AML-193 (cell line): Measurements from ENCODE around the gene ANKRD11.
"Not testable (repeated sequence)": the region's sequence is repeated elsewhere in the genome, so short reads cannot be mapped to it uniquely, and the experiment has no call there.

Experiments
- DNase-seq, 2 experiments: peaks; one replicate each; lab custom pipeline; 2025; lab: John Stamatoyannopoulos, UW

Gene ANKRD11

DNA sequence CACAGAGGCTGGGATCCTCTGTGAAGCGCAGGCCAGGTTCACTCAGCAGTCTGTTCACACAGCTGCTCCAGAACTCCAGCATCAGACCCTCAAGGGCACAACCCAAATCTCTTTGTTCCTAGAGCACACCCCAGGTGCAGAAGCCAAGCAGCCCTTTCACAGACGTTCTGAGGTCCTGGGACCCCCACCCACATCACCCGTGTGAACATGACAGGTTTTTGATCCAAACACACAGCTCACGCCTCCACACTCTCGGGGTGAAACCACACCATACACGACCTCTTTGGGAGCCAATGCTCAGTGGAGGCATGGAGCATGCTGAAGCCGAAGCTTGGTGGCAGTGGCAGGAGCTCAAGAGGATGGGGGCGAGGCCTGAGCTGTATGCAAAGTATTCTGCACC lies 175.5 kb downstream of the ANKRD11 start:
- no peak for DNase-seq

DNA sequence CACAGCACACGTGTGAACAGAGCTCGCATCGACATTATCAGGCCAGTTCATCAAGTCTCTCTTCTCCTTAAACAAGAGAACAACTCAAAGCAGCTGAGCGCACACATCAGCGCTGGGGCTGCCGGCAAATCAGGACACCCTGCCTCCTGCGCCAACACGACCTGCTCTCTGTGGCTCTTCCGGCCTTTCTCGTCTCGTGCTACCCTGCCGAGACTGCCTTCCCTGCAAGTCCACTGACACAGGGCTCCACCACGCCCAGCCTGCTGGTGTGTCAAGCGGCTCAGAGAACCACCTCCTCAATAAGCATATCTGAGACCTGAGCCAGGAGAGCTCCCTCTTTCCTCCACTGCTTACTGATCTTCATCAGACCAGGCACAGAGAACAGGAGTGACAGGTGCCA lies 176.0 kb downstream of the ANKRD11 start:
- DNase-seq = no peak

DNA sequence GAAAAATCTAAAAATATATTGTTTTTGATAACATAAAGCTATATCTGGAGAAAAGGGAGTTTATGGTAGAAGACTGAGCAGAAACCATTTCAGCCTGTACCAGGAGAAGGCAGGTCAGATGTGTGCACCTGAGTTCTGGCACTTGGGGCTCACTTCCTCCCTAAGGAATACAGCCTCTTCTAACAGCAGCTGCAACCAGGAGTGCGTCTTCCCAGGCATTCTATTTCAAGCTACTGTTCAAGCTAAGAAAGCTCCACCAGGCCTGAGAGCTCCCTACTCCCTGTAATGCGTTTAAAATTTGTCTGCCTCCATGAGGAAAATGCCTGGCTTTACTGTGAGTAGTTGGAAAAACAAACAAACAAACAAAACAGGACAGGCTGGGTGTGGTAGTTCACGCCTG lies 176.8 kb downstream of the ANKRD11 start:
- no peak for DNase-seq

DNA sequence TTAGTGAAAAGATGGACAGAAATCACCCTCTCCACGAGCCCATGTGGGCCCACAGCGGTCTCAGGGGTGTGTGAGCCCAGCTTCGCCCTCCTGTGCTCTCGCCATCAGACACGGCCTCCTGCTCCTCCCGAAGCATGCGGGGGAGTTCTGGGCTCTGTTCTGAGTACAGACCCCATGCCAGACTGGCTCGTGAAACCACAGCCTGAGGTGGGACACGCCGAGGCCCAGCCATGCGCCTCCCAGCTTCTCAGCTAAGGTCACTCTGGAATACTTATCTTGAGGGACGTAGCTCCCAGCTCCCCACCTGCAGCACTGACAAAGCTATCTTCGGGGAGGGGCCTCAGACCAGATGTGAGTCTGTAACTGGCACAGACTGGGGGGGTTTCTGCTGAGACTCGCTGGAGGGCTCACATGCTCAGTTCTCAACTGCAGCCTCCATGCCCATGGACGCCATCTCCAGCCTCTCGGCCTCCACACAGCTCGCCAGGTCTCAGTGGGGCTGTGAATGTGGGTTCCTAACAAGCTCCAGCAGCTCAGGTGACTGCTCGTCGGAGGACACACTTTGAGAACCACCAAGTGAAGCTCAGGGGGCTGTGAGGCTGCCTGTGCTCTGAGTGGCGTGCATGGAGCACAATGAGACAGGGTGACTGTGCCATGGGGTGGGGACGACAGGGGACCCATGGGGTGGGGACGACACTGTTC lies 177.6 kb downstream of the ANKRD11 start:
- no peak for DNase-seq

DNA sequence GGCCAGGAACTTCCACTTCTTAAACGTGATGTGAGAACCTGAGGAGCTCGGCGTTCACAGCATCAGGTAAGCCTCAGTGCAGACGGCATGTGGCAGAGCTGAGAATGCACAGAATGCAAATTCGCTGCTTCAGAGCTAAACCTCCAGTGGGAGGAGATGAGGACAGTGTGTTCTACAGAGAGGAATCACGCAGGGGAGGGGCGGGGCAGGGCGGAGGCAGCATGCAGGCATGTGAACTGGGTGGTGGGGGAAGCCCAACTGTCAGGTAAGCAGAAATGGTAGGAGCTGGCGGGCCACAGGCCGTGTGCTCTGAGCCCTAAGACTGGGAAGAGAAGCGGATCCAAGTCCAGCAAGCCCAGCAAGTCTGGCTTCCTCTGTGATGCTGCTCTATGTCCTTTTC lies 178.2 kb downstream of the ANKRD11 start:
- no peak for DNase-seq

DNA sequence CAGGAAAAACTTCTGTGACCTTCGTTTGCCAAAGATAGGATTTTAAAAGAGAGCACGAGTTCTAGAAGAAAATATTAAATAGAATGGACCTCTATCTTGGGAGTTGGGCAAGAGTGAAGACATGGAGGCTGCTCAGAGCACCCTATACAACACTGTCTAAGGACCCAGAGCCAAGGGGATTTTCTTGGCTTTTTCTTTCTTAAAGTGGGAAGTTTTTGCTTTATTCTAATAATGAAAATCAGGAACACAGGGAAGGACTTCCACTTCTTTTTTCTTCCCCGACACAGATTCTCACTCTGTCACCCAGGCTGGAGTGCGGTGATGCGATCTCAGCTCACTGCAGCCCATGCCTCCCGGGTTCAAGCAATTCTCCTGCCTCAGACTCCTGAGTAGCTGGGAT lies 178.7 kb downstream of the ANKRD11 start:
- no peak for DNase-seq

DNA sequence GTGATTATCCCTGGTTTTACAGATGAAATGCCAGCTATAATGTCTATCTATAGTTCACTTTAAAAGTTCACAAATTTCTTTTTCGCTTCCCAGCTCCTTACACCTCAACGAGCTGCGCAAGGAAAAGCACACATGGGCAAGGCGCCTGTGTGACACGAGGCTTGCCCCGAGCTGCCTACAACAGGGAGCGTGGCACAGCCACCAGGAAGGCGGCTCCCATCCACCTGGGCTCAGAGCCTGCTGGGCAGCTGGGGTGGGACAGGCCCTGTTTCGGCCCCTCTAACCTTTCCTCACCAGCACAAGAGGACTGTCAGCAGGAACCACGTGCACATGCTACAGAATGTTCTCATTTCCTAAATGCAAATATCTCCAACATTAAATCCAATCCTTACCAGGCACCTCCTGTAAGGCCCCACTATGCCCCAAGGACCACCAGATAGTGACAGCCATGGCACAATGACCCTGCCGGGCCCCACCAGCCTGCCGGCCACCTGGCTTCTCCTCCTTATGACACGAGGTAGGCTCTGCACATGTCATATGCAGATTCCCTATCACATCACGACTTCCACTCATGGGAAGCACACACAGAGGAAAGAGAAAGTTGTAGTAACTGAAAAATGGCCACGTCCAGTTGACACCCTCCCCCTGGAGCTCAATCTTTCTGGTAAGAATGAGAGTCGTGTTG lies 180.8 kb downstream of the ANKRD11 start:
- no peak for DNase-seq

DNA sequence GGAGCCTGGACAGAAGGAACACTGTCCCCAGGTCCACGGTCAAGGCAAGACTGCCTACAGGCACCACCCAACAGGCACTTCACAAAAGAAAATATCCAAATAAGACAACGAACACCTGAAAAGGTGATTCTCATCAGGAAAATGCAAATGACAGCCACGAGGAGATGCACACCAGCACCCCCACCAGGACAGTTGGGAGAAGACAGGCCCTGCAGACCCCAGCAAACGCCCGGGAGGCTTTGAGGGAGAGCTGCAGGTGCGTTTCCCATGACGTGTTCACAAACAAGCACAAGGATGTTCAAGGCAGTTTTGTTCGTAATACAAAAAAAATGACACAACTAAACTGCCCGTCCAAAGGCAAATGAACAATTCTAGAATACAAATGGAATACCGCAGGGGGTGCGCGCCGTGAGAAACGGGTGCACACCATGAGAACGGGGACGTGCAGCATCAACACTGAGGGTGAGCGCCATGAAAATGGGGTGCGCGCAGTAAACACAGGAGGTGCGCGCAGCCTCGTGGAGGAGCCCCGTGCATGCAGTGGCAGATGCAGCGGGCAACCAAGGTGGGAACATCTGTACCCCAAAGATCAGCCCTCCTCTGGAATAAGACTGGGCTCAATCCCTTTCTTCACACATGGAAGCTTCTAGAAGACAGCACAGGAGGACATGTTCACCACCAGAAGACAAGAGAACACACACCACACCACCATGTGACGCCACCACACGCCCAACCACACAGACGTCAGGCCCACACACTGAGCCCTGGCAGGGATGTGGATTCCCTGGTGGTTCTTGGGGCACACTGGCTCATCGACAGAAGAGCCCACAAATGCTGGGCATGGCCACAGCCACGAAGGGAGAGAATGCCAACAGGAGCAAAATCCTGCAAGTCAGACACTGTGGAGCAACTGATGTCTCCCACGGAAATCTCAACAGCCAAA lies 181.7 kb downstream of the ANKRD11 start:
- no peak for DNase-seq

DNA sequence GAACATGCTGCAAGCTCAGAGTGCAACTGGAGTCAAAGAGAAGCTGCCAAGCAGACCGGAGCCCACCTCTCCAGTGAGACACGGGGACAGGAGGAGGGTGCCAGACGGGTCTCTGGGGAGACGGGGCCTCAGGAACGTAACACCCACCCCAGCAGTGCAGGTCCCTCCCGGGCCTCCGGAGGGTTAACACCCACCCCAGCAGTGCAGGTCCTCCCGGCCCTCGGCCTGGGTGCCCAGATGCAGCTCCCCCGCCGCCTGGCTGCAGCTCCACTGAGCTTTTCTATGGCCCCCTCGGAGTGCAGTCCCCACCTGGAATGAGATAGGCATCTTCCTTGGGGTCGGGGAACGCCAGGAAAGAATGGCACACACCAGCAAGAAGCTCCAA lies 182.9 kb downstream of the ANKRD11 start:
- DNase-seq = no peak

DNA sequence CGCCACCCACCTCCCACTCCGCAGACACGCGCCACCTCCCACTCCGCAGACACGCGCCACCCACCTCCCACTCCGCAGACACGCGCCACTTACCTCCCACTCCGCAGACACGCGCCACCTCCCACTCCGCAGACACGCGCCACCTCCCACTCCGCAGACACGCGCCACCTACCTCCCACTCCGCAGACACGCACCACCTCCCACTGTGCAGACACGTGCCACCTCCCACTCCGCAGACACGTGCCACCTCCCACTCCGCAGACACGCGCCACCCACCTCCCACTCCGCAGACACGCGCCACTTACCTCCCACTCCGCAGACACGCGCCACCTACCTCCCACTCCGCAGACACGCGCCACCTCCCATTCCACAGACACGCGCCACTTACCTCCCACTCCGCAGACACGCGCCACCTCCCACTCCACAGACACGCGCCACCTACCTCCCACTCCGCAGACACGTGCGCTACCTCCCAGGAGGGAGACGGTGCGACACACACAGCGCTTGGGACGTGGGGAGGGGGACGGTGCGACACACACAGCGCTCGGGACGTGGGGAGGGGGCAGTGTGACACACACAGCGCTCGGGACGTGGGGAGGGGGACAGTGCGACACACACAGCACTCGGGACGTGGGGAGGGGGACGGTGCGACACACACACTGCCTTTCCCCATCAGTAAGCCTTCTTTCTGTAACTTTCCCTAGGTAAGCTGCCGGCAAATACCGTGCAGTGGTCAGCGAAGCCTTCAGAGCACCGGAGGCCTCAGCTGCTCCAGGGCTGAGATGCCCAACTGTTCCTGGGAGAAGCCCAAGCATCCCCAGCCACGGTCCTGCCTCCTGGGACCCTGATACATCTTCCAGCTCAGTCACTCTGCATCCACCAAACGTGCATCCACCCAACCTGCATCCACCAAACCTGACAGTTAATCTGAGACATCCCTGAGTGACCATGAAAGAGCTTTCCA lies 183.6 kb downstream of the ANKRD11 start:
- DNase-seq = not testable (repeated sequence)

DNA sequence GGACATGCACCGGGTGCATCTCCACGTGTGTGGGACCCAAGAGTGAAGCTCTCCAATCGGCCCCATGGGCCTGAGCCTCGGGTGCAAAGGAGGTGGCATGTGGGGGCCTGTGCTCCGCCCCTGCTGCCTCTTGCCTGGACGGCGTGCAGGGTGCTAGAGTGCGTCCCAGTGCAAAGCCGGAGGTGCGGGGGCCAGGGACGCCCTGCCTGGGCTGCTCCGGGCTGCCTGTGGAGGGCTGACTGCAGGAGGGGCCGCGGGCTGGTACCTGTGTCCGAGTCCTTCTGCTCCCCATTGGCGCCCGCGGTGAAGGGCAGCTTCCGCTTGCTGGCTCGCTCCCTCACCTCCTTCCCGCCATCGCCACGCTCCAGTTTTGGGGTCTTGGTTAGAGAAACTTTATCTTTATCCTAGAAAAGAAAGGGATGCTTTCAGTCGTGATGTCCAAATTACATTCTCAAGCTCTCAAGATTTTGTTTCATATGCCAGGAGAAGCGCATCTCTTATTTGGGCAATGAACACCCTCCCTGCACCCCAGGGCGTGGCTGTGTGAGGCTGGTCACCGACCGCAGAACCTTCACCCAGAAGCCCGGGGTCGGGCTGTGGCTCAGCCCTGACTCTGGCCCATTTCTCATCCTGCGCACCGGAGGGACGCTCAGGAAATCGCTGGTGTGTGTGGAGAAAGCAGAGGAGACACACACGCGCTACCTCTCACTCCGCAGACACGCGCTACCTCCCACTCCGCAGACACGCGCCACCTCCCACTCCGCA lies 185.2 kb downstream of the ANKRD11 start:
- no peak for DNase-seq

DNA sequence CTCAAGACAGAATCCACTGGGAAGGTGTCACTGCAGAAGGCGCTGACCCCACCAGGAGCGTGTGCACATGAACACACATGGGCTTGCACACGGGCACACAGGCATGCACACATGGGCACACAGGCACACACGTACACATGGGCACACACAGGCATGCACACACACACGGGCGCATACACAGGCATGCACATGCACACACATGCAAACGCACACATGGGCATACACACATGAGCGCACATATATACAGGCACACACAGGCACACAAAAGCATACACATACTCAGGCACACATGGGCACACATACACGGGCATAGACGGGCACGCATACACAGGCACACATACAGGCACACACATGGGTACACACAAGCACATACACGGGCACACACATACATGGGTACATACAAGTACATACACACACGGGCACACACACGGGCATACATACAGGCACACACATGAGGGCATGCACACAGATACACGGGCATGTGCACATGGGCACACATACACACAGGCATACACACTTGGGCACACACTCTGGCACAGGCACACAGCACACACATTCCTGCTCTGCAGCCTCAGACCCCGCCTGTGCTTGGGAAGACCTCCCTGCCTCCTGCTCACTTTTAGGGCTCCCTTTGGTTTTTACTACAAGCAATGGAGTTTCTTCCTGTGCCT lies 186.0 kb downstream of the ANKRD11 start:
- no peak for DNase-seq

DNA sequence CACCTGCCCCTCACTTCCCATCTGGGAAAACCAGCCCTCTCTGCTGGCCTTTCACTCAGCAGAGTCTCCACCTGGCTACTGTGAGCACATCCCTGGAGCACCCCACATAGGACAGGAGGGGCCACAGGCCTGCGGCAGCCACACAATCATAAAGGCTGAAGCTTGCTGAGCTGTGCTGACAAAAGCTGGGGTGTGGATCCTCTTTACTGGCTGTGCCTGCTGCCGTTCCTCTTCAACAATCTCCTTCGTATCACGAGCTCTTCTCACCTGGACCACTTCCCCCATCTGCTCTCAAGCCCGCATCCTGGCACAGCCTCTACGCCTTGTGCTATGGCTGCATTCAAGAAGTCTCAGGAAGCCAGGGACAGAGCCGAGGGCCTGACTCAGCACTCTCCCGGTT lies 186.7 kb downstream of the ANKRD11 start:
- no peak for DNase-seq

DNA sequence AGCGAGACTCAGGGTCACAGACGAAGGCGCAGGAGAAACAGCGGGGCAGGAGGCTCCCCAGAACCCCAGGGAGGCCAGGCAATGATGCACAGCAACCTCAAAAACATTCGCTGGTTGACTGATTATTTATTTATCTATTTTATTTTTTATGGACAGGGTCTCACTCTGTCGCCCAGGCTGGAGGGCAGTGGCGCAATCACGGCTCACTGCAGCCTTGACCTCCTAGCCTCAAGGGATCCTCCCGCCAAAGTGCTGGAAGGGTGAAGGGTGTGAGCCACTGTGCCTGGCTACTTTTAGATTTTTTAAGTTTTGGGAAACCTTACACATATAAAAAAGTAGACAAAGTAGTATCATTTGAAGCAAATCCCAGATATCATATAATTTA lies 189.4 kb downstream of the ANKRD11 start:
- DNase-seq = no peak

DNA sequence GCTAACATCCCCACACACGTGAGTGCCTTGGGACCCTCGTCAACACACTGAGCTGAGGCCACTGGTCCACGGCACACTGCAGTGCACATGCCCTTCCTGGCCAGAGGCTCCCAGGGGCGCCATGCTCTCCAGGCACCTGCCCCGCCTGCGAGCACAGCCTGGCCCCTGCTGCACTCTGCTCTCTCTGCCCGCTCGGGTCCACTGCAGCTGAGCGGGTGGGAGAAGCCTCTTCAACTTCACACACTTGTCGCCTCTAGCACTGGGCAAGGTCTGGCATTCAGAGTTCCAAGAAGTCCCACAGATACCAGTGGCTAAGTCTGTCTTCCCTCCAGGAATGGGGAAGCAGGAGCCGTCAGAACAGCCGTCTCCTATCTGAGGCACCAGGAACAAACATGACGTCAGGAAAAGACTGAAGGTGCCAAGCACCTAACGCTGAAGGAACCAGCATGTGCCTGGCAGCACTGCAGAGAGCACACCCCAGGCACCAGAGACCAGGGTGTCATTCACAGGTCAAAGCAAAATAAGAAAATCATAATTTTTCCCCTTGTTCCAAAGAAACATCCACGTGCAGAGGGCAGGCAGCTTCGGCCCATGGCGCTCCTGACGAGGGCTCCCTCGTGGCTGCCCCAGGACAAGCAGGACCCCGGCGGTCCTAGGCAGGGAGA lies 189.9 kb downstream of the ANKRD11 start:
- DNase-seq = no peak

DNA sequence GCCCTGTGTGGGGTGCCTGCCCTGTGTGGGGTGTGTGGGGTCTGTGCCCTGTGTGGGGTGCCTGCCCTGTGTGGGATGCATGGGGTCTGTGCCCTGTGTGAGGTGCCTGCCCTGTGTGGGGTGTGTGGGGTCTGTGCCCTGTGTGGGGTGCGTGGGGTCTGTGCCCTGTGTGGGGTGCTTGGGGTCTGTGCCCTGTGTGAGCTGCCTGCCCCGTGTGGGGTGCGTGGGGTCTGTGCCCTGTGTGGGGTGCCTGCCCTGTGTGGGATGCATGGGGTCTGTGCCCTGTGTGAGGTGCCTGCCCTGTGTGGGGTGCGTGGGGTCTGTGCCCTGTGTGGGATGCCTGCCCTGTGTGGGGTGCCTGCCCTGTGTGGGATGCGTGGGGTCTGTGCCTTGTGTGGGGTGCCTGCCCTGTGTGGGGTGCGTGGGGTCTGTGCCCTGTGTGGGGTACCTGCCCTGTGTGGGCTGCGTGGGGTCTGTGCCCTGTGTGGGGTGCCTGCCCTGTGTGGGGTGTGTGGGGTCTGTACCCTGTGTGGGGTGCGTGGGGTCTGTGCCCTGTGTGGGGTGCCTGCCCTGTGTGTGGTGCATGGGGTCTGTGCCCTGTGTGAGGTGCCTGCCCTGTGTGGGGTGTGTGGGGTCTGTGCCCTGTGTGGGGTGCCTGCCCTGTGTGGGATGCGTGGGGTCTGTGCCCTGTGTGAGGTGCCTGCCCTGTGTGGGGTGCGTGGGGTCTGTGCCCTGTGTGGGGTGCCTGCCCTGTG lies 190.8 kb downstream of the ANKRD11 start:
- DNase-seq = not testable (repeated sequence)

DNA sequence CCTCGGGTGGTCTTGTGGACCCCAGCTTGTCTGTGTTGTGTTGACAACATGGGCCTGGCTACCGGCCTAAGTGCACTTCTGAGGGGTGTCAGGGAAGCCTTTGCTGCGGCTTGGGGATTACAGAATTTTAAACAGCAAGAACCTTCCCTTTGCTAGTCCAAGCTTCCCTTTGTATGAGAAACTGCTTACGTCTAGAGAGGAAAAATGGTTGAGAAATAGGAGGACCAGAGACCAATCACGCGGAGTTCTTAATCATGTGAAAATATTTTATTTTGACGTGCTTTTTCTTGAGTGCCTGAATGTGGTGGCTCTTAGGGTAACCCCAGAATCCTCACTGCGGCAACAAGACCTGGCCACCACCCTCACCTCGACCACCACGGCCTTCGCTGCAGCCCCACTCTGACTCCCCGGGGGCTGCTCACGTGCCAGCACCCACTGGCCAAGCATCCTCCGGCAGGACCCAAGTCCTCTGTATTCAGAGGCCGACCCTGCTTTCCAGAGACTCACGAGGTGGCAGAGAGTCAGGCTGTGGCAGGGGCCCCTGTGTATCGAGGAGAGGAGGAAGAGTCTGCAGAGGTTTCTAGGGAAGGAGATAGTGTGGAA lies 191.6 kb downstream of the ANKRD11 start:
- no peak for DNase-seq

DNA sequence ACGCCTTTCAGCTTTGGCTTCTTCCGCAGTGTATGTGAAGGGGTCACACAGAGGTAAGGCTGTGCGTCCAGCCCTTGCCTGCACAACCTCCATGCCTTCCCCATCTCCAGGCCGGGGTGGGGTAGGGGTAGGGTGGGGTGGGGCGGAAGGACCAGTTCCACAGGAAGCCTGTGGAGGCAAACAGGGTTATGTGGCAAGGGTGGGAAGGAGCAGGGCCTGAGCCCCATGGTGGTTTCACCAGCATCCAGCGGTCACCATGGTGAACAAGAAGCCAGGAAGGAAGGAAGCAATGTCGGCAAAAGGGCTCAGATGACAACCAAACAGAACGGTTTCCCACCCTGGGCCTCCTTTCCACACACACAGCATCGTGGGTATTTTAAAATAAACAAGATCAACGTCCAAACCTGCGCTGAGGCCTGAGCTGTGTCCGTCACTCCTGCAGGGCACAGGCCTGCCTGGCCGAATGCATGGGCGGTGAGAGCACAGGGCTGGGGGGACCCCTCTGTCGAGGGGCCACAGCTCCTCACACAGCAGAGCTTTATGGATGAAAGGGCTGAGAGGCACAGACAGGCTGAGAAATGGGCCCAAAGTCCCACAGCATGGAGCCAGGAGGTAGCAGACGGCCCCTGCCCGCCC lies 192.3 kb downstream of the ANKRD11 start:
- DNase-seq = no peak
